ENCODE data around the gene MYF6. TPM values are rescaled to one million over a fixed set of nuclear protein-coding genes. Genes with fewer than 3 reads are reported as not detected.

The MYF6 gene
- total RNA-seq, 2 experiments from 2014 or later, result not detected

- CTCF ChIA-PET, result no interaction called here
- intact Hi-C loops (cut with DNase I, micrococcal nuclease), result no loop called here
- ATAC-seq (ENCODE audit: poor library complexity) (no peak), DNase-seq (no peak)
- H3K27ac ChIP-seq (ENCODE audit: low read depth in 1 of 2, low read length in 2 of 2), result no peak overlapping the region
- Mint-ChIP-seq H3K36me3 (ENCODE audit: low read depth) (no peaks in the 10 kb centered on the region), H3K4me3 (no peak overlapping the region), H3K4me1 (ENCODE audit: low read depth) (no peaks in the 10 kb centered on the region), H3K27ac (no peak overlapping the region), H3K27me3 (peaks cover 20% of the 10 kb centered on the region), H3K9me3 (no peaks in the 10 kb centered on the region)
- POLR2A ChIA-PET, result no interaction called here
- no peak overlapping the region for H3K4me3 ChIP-seq (ENCODE audit: low read length)
- H3K36me3 ChIP-seq (ENCODE audit: insufficient read depth, low read length), result no peaks in the 10 kb centered on the region
- H3K9me3 ChIP-seq (ENCODE audit: control insufficient read depth in 1 of 2, insufficient read depth in 1 of 2, low read length in 2 of 2), result peaks cover 0 to 6% of the 10 kb centered on the region in 2 experiments
- peaks cover 7 to 10% of the 10 kb centered on the region in 2 experiments for H3K27me3 ChIP-seq (ENCODE audit: control insufficient read depth in 1 of 2, insufficient read depth in 2 of 2, low read length in 2 of 2)
- TF ChIP-seq CTCF (IDR thresholded peaks at IDR 0.05), result no peak
- H3K4me1 ChIP-seq (ENCODE audit: insufficient read depth, low read length), result no peaks in the 10 kb centered on the region
Observed at GRCh38 chr12:80702889-80703805, 4.3 kb upstream of the MYF6 start.

- CTCF ChIA-PET, result no interaction called here
- DNase-seq, result no peak
- no peak overlapping the region for H3K4me3 Mint-ChIP-seq
Observed at GRCh38 chr12:80704420-80704819, 3.0 kb upstream of the MYF6 start.

GRCh38 chr12:80707830-80708258 is 410 bp downstream of the MYF6 start:
- no peak for ATAC-seq (ENCODE audit: poor library complexity)
- no peak overlapping the region for H3K4me3 ChIP-seq (ENCODE audit: low read length)
- peaks cover 21 to 25% of the 10 kb centered on the region in 2 experiments for H3K27me3 ChIP-seq (ENCODE audit: control insufficient read depth in 1 of 2, insufficient read depth in 2 of 2, low read length in 2 of 2)
- Mint-ChIP-seq H3K27ac (no peak overlapping the region), H3K9me3 (no peaks in the 10 kb centered on the region), H3K4me1 (ENCODE audit: low read depth) (no peaks in the 10 kb centered on the region), H3K4me3 (no peak overlapping the region), H3K36me3 (ENCODE audit: low read depth) (no peaks in the 10 kb centered on the region), H3K27me3 (peaks cover 60% of the 10 kb centered on the region)
- no peak overlapping the region for H3K27ac ChIP-seq (ENCODE audit: low read depth in 1 of 2, low read length in 2 of 2)
- no peaks in the 10 kb centered on the region for H3K4me1 ChIP-seq (ENCODE audit: insufficient read depth, low read length)
- TF ChIP-seq CTCF (IDR thresholded peaks at IDR 0.05), result no peak
- intact Hi-C loops (cut with DNase I, micrococcal nuclease), result no loop called here
- no peaks in the 10 kb centered on the region for H3K36me3 ChIP-seq (ENCODE audit: insufficient read depth, low read length)
- no peak for DNase-seq
- CTCF ChIA-PET, result no interaction called here
- peaks cover 0 to 20% of the 10 kb centered on the region in 2 experiments for H3K9me3 ChIP-seq (ENCODE audit: control insufficient read depth in 1 of 2, insufficient read depth in 1 of 2, low read length in 2 of 2)
- POLR2A ChIA-PET, result no interaction called here

More at GRCh38 chr12:80704420-80704819, 3.0 kb upstream of the MYF6 start:
- peaks cover 0 to 14% of the 10 kb centered on the region in 2 experiments for H3K9me3 ChIP-seq (ENCODE audit: control insufficient read depth in 1 of 2, insufficient read depth in 1 of 2, low read length in 2 of 2)
- no peak for TF ChIP-seq CTCF (IDR thresholded peaks at IDR 0.05)
- no peaks in the 10 kb centered on the region for H3K36me3 Mint-ChIP-seq (ENCODE audit: low read depth)
- H3K4me1 Mint-ChIP-seq (ENCODE audit: low read depth), result no peaks in the 10 kb centered on the region
- H3K27me3 ChIP-seq (ENCODE audit: control insufficient read depth in 1 of 2, insufficient read depth in 2 of 2, low read length in 2 of 2), result peaks cover 12 to 14% of the 10 kb centered on the region in 2 experiments
- POLR2A ChIA-PET, result no interaction called here
- H3K27me3 Mint-ChIP-seq, result peaks cover 30% of the 10 kb centered on the region
- no peaks in the 10 kb centered on the region for H3K4me1 ChIP-seq (ENCODE audit: insufficient read depth, low read length)
- intact Hi-C loops (cut with DNase I, micrococcal nuclease), result no loop called here
- H3K27ac ChIP-seq (ENCODE audit: low read depth in 1 of 2, low read length in 2 of 2), result no peak overlapping the region
- no peaks in the 10 kb centered on the region for H3K9me3 Mint-ChIP-seq
- ATAC-seq (ENCODE audit: poor library complexity), result no peak
- no peaks in the 10 kb centered on the region for H3K36me3 ChIP-seq (ENCODE audit: insufficient read depth, low read length)
- H3K27ac Mint-ChIP-seq, result no peak overlapping the region
- H3K4me3 ChIP-seq (ENCODE audit: low read length), result no peak overlapping the region
